Epithelial cell of proximal tubule (primary cell): ENCODE data around the gene MN1. TPM values are rescaled to one million over a fixed set of nuclear protein-coding genes. Genes with fewer than 3 reads are reported as not detected.

Experiments used
- DNase-seq: peaks from one replicate; pipeline ENCODE4 v3.0.0-alpha.2; 2011; ENCODE audit warnings: low read depth
- H3K4me3 ChIP-seq: 2 replicates; pipeline ENCODE4 v1.5.1; 2011; ENCODE audit warnings: low read depth, mild to moderate bottlenecking, low read length
- CTCF ChIP-seq: conservative IDR thresholded peaks from 2 replicates; pipeline ENCODE4 v1.5.1; 2012; ENCODE audit warnings: low read depth, mild to moderate bottlenecking, low read length
- total RNA-seq: library from RNA; depleted of rRNA; stranded (reverse); fragments of >200 nt; gene quantifications from 2 replicates; pipeline ENCODE4 v1.2.3, GENCODE V29; 2015

MN1 gene
- total RNA-seq, 1 donor from 2014 or later = 0.06 TPM

GRCh38 chr22:27808451-27809225, 7.1 kb upstream of the MN1 start:
- DNase-seq = no peak
- H3K4me3 ChIP-seq = no peak overlapping the region
- no peak for TF ChIP-seq CTCF

- DNase-seq = no peak
- no peak for TF ChIP-seq CTCF
- H3K4me3 ChIP-seq = no peak overlapping the region
Measured at GRCh38 chr22:27805841-27806240, 4.3 kb upstream of the MN1 start.

- no peak for DNase-seq
Measured at GRCh38 chr22:27804470-27805297, 3.1 kb upstream of the MN1 start.

GRCh38 chr22:27803841-27804415, 2.4 kb upstream of the MN1 start:
- TF ChIP-seq CTCF = no peak
- DNase-seq = no peak
- H3K4me3 ChIP-seq = no peak overlapping the region

More at GRCh38 chr22:27804470-27805297, 3.1 kb upstream of the MN1 start:
- no peak overlapping the region for H3K4me3 ChIP-seq
- peak; percentile 71 for TF ChIP-seq CTCF

- peak overlapping the region; percentile 60 for H3K4me3 ChIP-seq
- no peak for TF ChIP-seq CTCF
- DNase-seq = no peak
Measured at GRCh38 chr22:27802346-27803073, 954 bp upstream of the MN1 start.

GRCh38 chr22:27801202-27801615, 347 bp downstream of the MN1 start:
- peak overlapping the region; percentile 60 for H3K4me3 ChIP-seq
- no peak for TF ChIP-seq CTCF
- DNase-seq = no peak
